GM12878 (cell line): ENCODE data around the gene SHC4. TPM values are rescaled to one million over a fixed set of nuclear protein-coding genes. Genes with fewer than 3 reads are reported as not detected.

Source experiments
- ATAC-seq: fragments of 200-7000 bp; cut with Tn5 transposase; 3 replicates; pipeline ENCODE4 v1.9.1; 2020; ENCODE audit warnings: mild to moderate bottlenecking, moderate library complexity
- BruUV-seq: library from RNA; stranded (reverse); fragments of 400-500 nt; replicated peaks from 2 replicates; lab custom pipeline; 2021; lab: Mats Ljungman, UMichigan
- CTCF ChIA-PET: fragments of 300-600 bp; sonication (Branson Sonifier 250); formaldehyde crosslinking; extraction: SDS; loops from one replicate; lab custom pipeline; 2021; ENCODE audit warnings: inconsistent platforms; lab: Yijun Ruan, JAX
- POLR2A ChIA-PET: fragments of 350-600 bp; formaldehyde crosslinking; extraction: SDS; loops from one replicate; lab custom pipeline; 2021; ENCODE audit warnings: inconsistent platforms; lab: Charles Lee
- RAD21 ChIA-PET: fragments of 300-600 bp; sonication (Branson Sonifier 250); formaldehyde crosslinking; loops from one replicate; lab custom pipeline; 2023; ENCODE audit warnings: antibody characterized with exemption; ENCODE audit not compliant: unreplicated experiment; lab: Charles Lee
- SMC1A ChIA-PET: fragments of 300-600 bp; sonication (Branson Sonifier 250); formaldehyde crosslinking; loops from one replicate; lab custom pipeline; 2023; ENCODE audit not compliant: unreplicated experiment, uncharacterized antibody; lab: Charles Lee
- DNase-seq: peaks from one replicate; pipeline ENCODE4 v3.0.0-alpha.2; 2011; ENCODE audit warnings: low read depth, low spot score
- FAIRE-seq: peaks from 3 replicates; lab custom pipeline; 2011; peaks lifted over from hg19 to GRCh38; lab: Jason Lieb, UNC
- H2AFZ ChIP-seq: 2 replicates; pipeline ENCODE4 v1.6.0; 2011; ENCODE audit warnings: low read depth, low read length, control low read depth; ENCODE audit not compliant: control insufficient read depth
- H3K27ac ChIP-seq: 2 replicates; pipeline ENCODE4 v1.5.1; 2011; ENCODE audit warnings: control low read depth; ENCODE audit not compliant: control insufficient read depth, insufficient read depth
- H3K27me3 ChIP-seq, 2 experiments: replicated peaks in 1 of 2; 2 replicates each; pipeline versions ENCODE4 v1.6.0 to v1.6.1; 2011; ENCODE audit warnings: low read length in 1 of 2; ENCODE audit not compliant: control insufficient read depth in 2 of 2, insufficient read depth in 2 of 2
- H3K36me3 ChIP-seq, 2 experiments: 2 replicates each; pipeline ENCODE4 v1.5.1; 2011; ENCODE audit warnings: low read length in 1 of 2; ENCODE audit not compliant: control insufficient read depth in 2 of 2, insufficient read depth in 2 of 2
- H3K4me1 ChIP-seq: 2 replicates; pipeline ENCODE4 v1.6.1; 2011; ENCODE audit warnings: mild to moderate bottlenecking, low read length, moderate library complexity, mixed read lengths; ENCODE audit not compliant: control insufficient read depth, insufficient read depth
- H3K4me2 ChIP-seq: 2 replicates; pipeline ENCODE4 v1.6.0; 2011; ENCODE audit warnings: control low read depth; ENCODE audit not compliant: control insufficient read depth, insufficient read depth
- H3K4me3 ChIP-seq: fragments of 200-600 bp; sonication (generic); 2 replicates; pipeline ENCODE4 v1.5.1; 2016
- H3K79me2 ChIP-seq: 2 replicates; pipeline ENCODE4 v1.6.0; 2011; ENCODE audit warnings: low read length; ENCODE audit not compliant: control insufficient read depth, insufficient read depth
- H3K9ac ChIP-seq: 2 replicates; pipeline ENCODE4 v1.8.0; 2011; ENCODE audit warnings: low read length, control low read depth, mixed read lengths; ENCODE audit not compliant: control insufficient read depth, insufficient read depth
- H3K9me3 ChIP-seq: replicated peaks from 3 replicates; pipeline ENCODE4 v1.5.1; 2011; ENCODE audit warnings: mild to moderate bottlenecking, low read length; ENCODE audit not compliant: control insufficient read depth, insufficient read depth
- H4K20me1 ChIP-seq: 2 replicates; pipeline ENCODE4 v1.6.0; 2011; ENCODE audit not compliant: control insufficient read depth, insufficient read depth
- ASH2L ChIP-seq: fragments of 300-600, 200-600 bp; sonication (generic); IDR thresholded peaks from 2 replicates; pipeline ENCODE4 v1.6.1; 2017; ENCODE audit warnings: low read depth, mild to moderate bottlenecking, borderline replicate concordance
- CEBPB ChIP-seq, 2 experiments: fragments of 150-350 bp in 1 of 2; IDR thresholded peaks; 2 replicates each; pipeline ENCODE4 v1.6.1; 2012 to 2014; ENCODE audit warnings: low read depth in 2 of 2, low read length in 2 of 2, borderline replicate concordance in 1 of 2, inconsistent platforms in 1 of 2
- CREM ChIP-seq: IDR thresholded peaks from 2 replicates; pipeline ENCODE4 v1.6.1; 2014; ENCODE audit warnings: antibody characterized with exemption, low read depth
- DPF2 ChIP-seq: fragments of 450-650 bp; IDR thresholded peaks from 2 replicates; pipeline ENCODE4 v1.6.1; 2017; ENCODE audit warnings: mild to moderate bottlenecking
- FOXM1 ChIP-seq: IDR thresholded peaks from 2 replicates; pipeline ENCODE4 v1.6.1; 2012; ENCODE audit warnings: low read depth, mild to moderate bottlenecking, inconsistent platforms, low read length, moderate library complexity
- LARP7 ChIP-seq: fragments of 450-650 bp; IDR thresholded peaks from 2 replicates; pipeline ENCODE4 v1.6.1; 2017; ENCODE audit warnings: mild to moderate bottlenecking
- MTA3 ChIP-seq: IDR thresholded peaks from 2 replicates; pipeline ENCODE4 v1.6.1; 2012; ENCODE audit warnings: low read length, inconsistent platforms, borderline replicate concordance
- NFYA ChIP-seq: IDR thresholded peaks from 2 replicates; pipeline ENCODE4 v1.6.1; 2011; ENCODE audit warnings: low read depth, mild to moderate bottlenecking, low read length, improper control_type of control experiment, borderline replicate concordance
- RELA ChIP-seq: fragments of 450-650 bp; IDR thresholded peaks from 2 replicates; pipeline ENCODE4 v1.8.0; 2014; ENCODE audit warnings: borderline replicate concordance; ENCODE audit not compliant: partially characterized antibody
- RUNX3 ChIP-seq: IDR thresholded peaks from 2 replicates; pipeline ENCODE4 v1.6.1; 2012; ENCODE audit warnings: low read length, inconsistent platforms
- TAF1 ChIP-seq: IDR thresholded peaks from 2 replicates; pipeline ENCODE4 v1.6.1; 2011; ENCODE audit warnings: mild to moderate bottlenecking, low read depth, low read length, borderline replicate concordance
- TARDBP ChIP-seq: IDR thresholded peaks from 2 replicates; pipeline ENCODE4 v1.6.1; 2016; ENCODE audit warnings: borderline replicate concordance
- ZBED1 ChIP-seq: IDR thresholded peaks from 2 replicates; pipeline ENCODE4 v1.6.1; 2016; ENCODE audit warnings: borderline replicate concordance
- ZNF207 ChIP-seq: fragments of 450-650 bp; IDR thresholded peaks from 2 replicates; pipeline ENCODE4 v1.6.1; 2014; ENCODE audit warnings: antibody characterized with exemption, mild to moderate bottlenecking, borderline replicate concordance
- ZNF217 ChIP-seq: fragments of 450-650 bp; IDR thresholded peaks from 2 replicates; pipeline ENCODE4 v1.6.1; 2017; ENCODE audit warnings: antibody characterized with exemption, mild to moderate bottlenecking
- WGBS: methylation state at CpG from one replicate; pipeline ENCODE4 v1.1.6; 2016; ENCODE audit warnings: low lambda C conversion rate; ENCODE audit not compliant: insufficient replicate concordance, insufficient coverage; ENCODE audit errors: missing lambda C conversion rate; 5-methylcytosine and 5-hydroxymethylcytosine counted together
- in situ Hi-C: fragments of 300-500 bp; cut with MboI; formaldehyde crosslinking; loops from 9 replicates; pipeline ENCODE4 v1.14.3; 2018; ENCODE audit warnings: mixed read lengths
- intact Hi-C: fragments of 100-400 bp; cut with micrococcal nuclease; formaldehyde crosslinking; loops from one replicate; pipeline ENCODE4 v1.14.2; 2022; ENCODE audit not compliant: unreplicated experiment
- polyA plus RNA-seq, 11 experiments: library from polyadenylated mRNA; depleted of rRNA in 4 of 11; unstranded in 6 of 11; stranded (reverse) in 5 of 11; fragments of >200 nt; fragmentation: Nextera tagmentation in 4 of 11; fragmentation: Illumina TruSeq in 1 of 11; extraction: Ambion mirVana in 4 of 11; extraction: Trizol in 1 of 11; gene quantifications; 1 replicate in 1 of 11; 2 replicates in 10 of 11; pipeline versions ENCODE4 v1.2.1 to v1.2.3, GENCODE V29; 2011 to 2016; ENCODE audit warnings: inconsistent platforms in 2 of 11, missing spikeins in 2 of 11, low read depth in 1 of 11
- total RNA-seq, 4 experiments: library from RNA; depleted of rRNA in 3 of 4; stranded (reverse); fragments of >200 nt in 3 of 4; fragmentation: Illumina TruSeq in 1 of 4; extraction: Trizol in 1 of 4; gene quantifications; 2 replicates each; pipeline versions ENCODE4 v1.2.1 to v1.2.3, GENCODE V29; 2013 to 2021
- TF ChIP-seq, protein P1 (sequence below): fragments of 450-650 bp; formaldehyde crosslinking; IDR thresholded peaks from 2 replicates; pipeline ENCODE4 v1.4.0; 2020; ENCODE audit warnings: mild to moderate bottlenecking, moderate library complexity
- TF ChIP-seq, protein P2 (sequence below): fragments of 450-650 bp; IDR thresholded peaks from 2 replicates; pipeline ENCODE4 v1.6.1; 2017; ENCODE audit warnings: borderline replicate concordance
- TF ChIP-seq, protein P3 (sequence below): fragments of 450-650 bp; IDR thresholded peaks from 2 replicates; pipeline ENCODE4 v1.6.1; 2017; ENCODE audit warnings: mild to moderate bottlenecking, moderate library complexity

Gene SHC4
- total and polyA plus RNA-seq, 10 of the 15 experiments (the other 5 are each of a cell fraction or from before 2014, with no cell fraction given), result 0.04 to 0.87 (median 0.14) TPM

DNA sequence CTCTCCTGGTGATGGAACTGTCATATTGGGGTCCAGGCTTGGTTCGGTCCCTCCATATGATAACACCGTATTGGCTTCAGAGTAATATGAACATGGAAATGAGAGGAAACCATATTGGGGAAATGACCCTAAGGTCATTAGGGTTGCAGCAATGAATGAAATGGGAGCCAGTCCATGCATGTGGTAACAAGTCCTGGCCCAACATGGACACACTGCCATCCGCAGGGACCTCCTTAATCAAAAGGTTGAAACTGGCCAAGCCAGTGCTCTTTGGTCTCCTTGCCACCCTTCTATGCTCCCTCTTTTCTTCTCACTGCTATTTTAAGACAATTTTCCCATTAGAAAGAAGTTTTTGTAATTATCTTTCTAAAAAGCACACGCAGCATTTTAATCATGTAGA is 8.3 kb downstream of the SHC4 start:
- TF ChIP-seq RELA (no peak), NFYA (no peak), CEBPB (IDR thresholded peaks at IDR 0.05; ENCODE audit: borderline replicate concordance in 1 of 2, low read depth in 2 of 2, low read length in 2 of 2) (no peak), RUNX3 (no peak), ASH2L (no peak), LARP7 (no peak), TAF1 (no peak), TARDBP (no peak), MTA3 (no peak), FOXM1 (no peak), CREM (no peak), ZBED1 (no peak), DPF2 (no peak), ZNF207 (no peak), ZNF217 (no peak)
- TF ChIP-seq, protein P1, sequence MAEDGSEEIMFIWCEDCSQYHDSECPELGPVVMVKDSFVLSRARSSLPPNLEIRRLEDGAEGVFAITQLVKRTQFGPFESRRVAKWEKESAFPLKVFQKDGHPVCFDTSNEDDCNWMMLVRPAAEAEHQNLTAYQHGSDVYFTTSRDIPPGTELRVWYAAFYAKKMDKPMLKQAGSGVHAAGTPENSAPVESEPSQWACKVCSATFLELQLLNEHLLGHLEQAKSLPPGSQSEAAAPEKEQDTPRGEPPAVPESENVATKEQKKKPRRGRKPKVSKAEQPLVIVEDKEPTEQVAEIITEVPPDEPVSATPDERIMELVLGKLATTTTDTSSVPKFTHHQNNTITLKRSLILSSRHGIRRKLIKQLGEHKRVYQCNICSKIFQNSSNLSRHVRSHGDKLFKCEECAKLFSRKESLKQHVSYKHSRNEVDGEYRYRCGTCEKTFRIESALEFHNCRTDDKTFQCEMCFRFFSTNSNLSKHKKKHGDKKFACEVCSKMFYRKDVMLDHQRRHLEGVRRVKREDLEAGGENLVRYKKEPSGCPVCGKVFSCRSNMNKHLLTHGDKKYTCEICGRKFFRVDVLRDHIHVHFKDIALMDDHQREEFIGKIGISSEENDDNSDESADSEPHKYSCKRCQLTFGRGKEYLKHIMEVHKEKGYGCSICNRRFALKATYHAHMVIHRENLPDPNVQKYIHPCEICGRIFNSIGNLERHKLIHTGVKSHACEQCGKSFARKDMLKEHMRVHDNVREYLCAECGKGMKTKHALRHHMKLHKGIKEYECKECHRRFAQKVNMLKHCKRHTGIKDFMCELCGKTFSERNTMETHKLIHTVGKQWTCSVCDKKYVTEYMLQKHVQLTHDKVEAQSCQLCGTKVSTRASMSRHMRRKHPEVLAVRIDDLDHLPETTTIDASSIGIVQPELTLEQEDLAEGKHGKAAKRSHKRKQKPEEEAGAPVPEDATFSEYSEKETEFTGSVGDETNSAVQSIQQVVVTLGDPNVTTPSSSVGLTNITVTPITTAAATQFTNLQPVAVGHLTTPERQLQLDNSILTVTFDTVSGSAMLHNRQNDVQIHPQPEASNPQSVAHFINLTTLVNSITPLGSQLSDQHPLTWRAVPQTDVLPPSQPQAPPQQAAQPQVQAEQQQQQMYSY (CRISPR knock-in tag), result no peak
- TF ChIP-seq, protein P2, sequence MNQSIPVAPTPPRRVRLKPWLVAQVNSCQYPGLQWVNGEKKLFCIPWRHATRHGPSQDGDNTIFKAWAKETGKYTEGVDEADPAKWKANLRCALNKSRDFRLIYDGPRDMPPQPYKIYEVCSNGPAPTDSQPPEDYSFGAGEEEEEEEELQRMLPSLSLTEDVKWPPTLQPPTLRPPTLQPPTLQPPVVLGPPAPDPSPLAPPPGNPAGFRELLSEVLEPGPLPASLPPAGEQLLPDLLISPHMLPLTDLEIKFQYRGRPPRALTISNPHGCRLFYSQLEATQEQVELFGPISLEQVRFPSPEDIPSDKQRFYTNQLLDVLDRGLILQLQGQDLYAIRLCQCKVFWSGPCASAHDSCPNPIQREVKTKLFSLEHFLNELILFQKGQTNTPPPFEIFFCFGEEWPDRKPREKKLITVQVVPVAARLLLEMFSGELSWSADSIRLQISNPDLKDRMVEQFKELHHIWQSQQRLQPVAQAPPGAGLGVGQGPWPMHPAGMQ, result no peak
- TF ChIP-seq, protein P3, sequence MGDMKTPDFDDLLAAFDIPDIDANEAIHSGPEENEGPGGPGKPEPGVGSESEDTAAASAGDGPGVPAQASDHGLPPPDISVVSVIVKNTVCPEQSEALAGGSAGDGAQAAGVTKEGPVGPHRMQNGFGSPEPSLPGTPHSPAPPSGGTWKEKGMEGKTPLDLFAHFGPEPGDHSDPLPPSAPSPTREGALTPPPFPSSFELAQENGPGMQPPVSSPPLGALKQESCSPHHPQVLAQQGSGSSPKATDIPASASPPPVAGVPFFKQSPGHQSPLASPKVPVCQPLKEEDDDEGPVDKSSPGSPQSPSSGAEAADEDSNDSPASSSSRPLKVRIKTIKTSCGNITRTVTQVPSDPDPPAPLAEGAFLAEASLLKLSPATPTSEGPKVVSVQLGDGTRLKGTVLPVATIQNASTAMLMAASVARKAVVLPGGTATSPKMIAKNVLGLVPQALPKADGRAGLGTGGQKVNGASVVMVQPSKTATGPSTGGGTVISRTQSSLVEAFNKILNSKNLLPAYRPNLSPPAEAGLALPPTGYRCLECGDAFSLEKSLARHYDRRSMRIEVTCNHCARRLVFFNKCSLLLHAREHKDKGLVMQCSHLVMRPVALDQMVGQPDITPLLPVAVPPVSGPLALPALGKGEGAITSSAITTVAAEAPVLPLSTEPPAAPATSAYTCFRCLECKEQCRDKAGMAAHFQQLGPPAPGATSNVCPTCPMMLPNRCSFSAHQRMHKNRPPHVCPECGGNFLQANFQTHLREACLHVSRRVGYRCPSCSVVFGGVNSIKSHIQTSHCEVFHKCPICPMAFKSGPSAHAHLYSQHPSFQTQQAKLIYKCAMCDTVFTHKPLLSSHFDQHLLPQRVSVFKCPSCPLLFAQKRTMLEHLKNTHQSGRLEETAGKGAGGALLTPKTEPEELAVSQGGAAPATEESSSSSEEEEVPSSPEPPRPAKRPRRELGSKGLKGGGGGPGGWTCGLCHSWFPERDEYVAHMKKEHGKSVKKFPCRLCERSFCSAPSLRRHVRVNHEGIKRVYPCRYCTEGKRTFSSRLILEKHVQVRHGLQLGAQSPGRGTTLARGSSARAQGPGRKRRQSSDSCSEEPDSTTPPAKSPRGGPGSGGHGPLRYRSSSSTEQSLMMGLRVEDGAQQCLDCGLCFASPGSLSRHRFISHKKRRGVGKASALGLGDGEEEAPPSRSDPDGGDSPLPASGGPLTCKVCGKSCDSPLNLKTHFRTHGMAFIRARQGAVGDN, result no peak
- in situ Hi-C loops (no loop called here), intact Hi-C loops (no loop called here)
- SMC1A ChIA-PET, result no interaction called here
- Histone ChIP-seq H3K9me3 (no peaks in the 10 kb centered on the region), H3K27me3 (no peaks in the 10 kb centered on the region), H3K4me3 (no peak overlapping the region), H3K4me2 (no peak overlapping the region), H3K79me2 (no peaks in the 10 kb centered on the region), H3K27ac (no peak overlapping the region), H2AFZ (no peak overlapping the region), H3K36me3 (no peaks in the 10 kb centered on the region), H4K20me1 (no peaks in the 10 kb centered on the region), H3K4me1 (no peaks in the 10 kb centered on the region), H3K9ac (no peak overlapping the region)
- CTCF ChIA-PET, result interaction anchor here (1.2 to 2.1 kb wide), 2 partner anchors 10 to 16 kb away, joined by 3 to 6 read pairs; no protein-coding TSS in a partner anchor
- no peak for ATAC-seq
- BruUV-seq, result no TSS peak
- POLR2A ChIA-PET, result no interaction called here
- FAIRE-seq, result no peak
- WGBS, result 50% methylated on average over 4 of the region's 4 CpGs
- RAD21 ChIA-PET, result no interaction called here
- DNase-seq, result no peak
